NCI-H1048 (cell line): ENCODE results near the gene TMEM87B.
"Not testable (repeated sequence)": the region's sequence is repeated elsewhere in the genome, so short reads cannot be mapped to it uniquely, and the experiment has no call there.

Experiments used
- DNase-seq: peaks from one replicate; lab custom pipeline; 2025; lab: John Stamatoyannopoulos, UW

The TMEM87B gene

DNA sequence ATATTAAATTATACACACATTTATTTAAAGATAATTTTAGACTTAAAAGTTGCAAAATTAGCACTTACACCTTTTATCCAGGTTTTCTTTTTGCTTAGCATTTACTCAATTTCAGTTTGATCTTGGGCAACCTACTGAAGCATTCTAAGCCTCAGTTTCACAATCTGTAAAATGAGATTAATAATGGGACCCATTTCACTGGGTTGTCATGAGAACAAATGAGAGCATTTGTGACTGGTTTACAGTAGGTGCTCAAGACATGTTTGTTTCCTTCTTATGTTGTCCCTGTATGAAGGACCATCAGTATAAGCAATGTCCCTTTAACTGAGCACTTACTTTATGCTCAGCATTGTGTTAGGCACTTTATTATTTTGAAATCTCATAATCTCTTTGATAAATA, 78.3 kb downstream of the TMEM87B start:
- DNase-seq, result no peak

DNA sequence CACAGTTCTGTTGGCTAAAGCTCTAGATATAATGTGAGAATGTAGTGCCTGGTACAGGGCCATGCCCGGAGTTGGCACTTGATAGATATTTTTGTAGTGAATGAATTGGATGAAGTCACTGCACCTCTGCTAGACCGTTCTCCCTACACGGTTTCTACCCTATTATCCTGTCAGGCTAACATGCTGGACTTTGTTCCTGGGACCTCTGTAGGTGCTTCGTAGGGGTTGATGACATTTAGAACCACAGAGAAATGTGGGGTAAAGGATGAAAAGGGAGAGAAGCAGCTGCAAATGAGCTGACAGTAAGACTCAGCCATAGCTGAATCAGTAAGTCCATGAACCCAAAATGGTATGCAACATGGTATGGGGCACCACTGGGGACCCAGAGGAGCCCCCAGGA, 79.1 kb downstream of the TMEM87B start:
- DNase-seq, result no peak

DNA sequence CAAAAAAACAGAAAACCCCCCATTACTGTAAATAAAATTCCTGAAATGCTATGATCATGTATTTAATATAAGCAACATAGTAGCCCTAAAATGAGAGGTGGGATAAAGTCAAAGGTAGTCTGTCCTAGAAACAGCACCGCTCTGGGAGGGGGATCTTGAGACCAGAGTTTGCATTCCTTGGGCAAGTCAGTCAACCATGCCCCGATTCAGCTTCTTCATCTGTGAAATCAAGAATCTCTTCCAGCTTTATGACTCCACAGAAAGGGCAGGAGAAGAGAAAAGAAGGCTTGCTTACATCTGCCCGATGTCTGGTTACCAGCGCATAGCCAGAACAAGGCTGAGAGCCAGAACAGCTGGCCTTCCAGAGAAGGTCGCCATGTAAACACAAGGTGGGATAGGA, 81.0 kb downstream of the TMEM87B start:
- DNase-seq, result no peak

DNA sequence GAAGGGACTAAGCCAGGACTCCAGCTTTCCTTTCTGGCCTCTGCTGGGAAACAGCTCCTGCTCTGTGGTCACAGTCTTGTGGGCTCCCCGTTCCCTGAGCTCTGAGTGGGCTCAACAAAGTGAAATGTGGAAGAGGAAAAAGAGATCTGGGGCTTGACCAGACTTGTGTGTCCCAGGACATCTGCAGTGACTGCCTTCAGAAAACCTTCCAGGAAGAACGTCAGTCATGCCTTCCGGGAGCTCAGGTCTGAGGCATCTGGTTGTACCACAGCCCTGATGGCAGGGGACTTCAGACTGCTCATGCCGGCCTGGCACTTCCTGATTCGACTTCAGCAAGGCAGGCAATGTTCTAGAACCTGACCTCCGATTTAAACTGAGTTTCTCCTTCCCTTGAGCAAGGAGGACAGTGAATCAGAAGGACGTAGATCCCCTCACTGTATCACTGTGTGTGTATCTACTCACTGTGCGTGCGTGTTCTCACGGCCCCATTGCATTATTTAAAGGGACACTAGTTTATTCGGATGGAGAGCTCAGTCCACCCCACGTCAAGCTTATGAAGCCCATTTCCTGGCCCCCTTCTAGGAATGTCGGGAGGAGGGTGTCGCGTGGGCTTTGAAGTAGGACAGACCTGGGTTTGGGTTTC, 82.6 kb downstream of the TMEM87B start:
- DNase-seq, result no peak

DNA sequence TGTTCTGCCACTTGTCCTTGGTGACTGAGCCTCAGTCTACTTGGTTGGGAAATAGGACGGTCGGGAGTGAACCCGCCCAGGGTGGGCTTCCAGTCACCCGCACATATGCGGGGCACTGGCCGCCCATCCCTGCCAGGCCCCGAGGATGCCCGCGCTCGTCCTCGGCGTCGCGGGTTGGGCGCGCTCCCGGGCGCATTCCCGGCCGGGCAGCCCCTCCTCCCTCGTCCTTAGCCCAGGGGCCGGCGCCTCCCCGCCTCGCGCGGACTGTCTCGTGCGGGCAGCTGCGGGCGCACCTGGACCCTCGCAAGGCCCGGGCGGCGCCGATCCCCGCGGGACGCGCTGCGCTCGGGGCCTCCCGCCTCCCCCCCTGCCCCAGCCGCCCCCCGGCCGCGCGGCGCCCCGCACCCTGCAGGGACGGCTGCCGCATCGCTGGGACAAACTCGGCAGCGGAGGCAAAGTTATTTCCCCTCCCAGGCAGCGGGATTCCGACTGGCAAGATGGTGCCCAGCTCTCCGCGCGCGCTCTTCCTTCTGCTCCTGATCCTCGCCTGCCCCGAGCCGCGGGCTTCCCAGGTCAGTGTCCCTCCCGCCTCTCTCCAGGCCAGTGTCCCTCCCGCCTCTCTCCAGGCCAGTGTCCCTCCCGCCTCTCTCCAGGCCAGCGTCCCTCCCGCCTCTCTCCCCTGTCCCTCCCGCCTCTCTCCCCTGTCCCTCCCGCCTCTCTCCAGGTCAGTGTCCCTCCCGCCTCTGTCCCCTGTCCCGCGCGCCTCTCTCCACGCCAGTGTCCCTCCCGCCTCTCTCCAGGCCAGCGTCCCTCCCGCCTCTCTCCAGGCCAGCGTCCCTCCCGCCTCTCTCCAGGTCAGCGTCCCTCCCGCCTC, 83.3 kb downstream of the TMEM87B start, which contains the start of gene FBLN7:
TSS of gene FBLN7 (plus strand) at position 227 of the 874 bp plus-strand sequence. CDS start at position 498, 271 bp downstream.
- DNase-seq, result no peak

DNA sequence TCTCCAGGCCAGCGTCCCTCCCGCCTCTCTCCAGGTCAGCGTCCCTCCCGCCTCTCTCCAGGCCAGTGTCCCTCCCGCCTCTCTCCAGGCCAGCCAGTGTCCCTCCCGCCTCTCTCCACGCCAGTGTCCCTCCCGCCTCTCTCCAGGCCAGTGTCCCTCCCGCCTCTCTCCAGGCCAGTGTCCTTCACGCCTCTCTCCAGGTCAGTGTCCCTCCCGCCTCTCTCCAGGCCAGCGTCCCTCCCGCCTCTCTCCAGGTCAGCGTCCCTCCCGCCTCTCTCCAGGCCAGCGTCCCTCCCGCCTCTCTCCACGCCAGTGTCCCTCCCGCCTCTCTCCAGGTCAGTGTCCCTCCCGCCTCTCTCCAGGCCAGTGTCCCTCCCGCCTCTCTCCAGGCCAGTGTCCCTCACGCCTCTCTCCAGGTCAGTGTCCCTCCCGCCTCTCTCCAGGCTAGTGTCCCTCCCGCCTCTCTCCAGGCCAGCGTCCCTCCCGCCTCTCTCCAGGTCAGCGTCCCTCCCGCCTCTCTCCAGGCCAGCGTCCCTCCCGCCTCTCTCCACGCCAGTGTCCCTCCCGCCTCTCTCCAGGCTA, 84.1 kb downstream of the TMEM87B start:
- DNase-seq, result not testable (repeated sequence)

DNA sequence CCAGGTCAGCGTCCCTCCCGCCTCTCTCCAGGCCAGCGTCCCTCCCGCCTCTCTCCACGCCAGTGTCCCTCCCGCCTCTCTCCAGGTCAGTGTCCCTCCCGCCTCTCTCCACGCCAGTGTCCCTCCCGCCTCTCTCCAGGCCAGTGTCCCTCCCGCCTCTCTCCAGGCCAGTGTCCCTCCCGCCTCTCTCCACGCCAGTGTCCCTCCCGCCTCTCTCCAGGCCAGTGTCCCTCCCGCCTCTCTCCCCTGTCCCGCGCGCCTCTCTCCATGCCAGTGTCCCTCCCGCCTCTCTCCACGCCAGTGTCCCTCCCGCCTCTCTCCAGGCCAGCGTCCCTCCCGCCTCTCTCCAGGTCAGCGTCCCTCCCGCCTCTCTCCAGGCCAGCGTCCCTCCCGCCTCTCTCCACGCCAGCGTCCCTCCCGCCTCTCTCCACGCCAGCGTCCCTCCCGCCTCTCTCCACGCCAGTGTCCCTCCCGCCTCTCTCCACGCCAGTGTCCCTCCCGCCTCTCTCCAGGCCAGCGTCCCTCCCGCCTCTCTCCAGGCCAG, 84.7 kb downstream of the TMEM87B start:
- not testable (repeated sequence) for DNase-seq

DNA sequence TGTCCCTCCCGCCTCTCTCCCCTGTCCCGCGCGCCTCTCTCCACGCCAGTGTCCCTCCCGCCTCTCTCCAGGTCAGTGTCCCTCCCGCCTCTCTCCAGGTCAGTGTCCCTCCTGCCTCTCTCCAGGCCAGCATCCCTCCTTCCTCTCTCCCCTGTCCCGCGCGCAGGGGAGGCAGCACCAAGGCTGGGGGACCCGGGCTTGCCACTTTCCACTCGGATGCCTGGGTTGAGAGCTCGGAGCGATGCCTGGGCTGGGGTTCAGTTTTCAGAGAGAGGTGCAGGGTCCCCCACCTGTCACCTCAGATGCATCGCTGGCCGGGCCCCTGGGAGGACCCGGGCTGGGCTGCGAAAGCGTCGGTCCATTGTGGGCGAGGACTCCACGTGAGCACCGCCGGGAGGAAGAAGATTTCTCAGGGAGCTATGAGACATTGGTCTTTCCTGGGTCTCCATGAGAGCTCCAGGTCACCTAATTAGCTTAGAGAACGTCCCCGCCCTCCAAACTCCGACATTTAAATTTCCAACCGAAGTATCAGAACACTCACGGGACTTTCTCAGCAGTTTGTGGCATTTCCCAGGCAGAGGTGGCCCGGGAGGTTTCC, 85.2 kb downstream of the TMEM87B start:
- no peak for DNase-seq

DNA sequence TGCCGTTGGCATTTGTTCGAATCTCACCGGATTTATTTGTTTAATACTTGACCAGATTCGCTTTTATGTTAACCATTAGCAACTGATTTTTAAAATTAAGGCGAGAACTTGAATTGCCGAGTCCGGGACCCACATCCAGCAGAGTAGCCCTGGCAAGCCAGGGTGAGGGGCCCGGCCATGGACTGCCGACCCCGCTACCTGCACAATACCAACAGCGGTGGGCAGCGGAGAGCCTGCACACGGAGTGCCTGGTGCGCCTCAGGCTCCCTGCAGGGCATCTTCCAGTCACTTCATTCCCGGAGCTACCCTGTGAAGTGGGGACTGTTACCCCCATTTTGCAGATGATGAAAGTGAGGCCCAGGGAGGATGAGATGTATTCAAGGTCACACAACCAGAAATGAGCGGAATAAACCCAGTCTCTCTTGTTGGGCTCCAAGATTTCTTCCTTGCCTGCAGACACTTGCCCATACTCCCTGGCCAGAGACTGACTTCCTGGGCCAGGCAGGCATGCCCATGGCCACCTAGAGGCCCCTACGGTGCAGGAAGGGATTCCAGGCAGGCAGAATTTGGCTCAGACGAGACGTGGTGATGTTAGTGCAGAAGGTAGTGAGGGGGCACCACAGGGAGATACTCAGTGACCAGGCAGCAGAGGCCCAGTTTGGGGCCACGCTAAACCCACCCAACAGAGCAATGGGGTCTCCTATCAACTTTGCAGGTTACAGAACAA, 86.0 kb downstream of the TMEM87B start:
- no peak for DNase-seq

DNA sequence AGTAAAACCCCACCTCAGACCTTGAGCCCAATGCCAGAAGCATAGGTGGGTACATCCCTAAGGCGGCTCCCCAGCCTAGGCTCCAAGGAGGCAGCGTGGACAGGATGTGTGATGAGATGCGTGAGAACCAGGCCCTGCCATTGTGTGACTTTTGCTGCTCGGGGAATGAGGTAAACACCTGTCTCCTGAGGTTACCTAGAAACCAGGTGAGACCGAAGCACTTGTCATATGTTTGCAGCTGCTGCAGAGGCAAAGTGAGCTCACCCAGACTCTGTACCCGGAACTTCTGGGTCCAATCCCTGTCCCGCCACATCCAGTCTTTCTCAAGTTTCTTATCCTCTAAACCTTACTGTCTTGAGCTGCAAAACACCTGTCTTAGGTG, 86.5 kb downstream of the TMEM87B start:
- DNase-seq, result no peak

DNA sequence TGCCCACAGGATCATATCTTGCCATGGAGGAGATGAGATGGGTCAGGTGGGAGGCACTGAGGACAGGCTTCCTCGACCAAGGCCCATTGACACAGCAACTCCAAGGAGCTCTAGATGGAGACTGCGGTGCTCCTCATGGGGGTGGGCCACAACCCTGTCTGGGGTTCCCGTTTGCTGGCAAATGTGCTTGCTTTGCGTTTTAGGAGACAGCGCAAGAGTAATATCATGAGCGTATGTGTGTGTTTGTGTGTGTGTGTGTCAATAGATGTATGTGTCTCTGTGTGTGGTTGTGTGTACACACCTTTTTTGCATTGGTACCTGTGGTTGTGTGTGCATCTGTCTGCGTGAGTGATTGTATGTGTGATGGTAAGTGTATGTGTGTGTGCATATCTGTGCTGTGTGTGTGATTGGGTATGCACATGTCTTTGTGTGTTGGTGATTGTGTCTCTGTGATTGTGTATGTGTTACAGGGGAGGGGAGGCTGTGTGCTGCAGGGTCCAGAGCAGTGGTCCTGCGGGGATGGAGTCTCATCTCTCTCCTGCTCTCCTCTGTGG, 87.5 kb downstream of the TMEM87B start:
- no peak for DNase-seq

DNA sequence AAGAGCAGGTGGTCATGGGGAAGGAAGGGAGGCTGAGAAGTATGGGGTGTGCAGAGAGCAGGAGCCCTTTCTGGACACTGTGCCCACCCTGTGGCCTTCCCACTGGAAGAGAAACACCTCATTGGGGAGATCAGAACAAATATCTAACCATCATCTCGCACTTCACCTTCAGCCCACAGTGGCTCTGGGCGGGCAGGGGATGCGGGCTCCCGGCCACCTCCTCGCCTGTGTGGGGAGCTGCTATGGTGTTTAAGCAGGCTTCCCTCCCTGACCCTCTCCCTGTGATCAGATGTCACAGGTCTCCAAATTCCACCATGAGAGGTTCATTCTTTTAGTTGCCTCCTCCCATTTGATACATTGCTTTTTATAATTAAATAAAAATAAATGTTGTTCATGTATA, 88.1 kb downstream of the TMEM87B start:
- no peak for DNase-seq

DNA sequence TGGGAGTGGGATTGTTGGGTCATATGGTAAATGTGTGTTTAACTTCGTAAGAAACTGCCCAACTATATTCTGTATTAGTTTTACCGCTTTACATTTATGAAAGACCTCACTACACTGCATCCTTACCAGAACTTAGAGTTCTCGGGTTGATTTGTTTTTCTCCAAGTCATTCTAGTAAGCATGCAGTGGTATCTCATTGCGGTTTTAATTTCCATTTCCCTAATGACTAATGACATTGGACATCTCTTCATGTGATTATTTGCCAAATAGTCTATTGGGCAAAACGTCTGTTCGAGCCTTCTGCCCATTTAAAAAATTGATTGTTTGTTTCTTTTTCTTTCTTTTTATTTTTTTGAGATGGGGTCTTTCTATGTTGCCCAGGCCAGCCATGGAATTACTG, 89.9 kb downstream of the TMEM87B start:
- DNase-seq, result no peak

DNA sequence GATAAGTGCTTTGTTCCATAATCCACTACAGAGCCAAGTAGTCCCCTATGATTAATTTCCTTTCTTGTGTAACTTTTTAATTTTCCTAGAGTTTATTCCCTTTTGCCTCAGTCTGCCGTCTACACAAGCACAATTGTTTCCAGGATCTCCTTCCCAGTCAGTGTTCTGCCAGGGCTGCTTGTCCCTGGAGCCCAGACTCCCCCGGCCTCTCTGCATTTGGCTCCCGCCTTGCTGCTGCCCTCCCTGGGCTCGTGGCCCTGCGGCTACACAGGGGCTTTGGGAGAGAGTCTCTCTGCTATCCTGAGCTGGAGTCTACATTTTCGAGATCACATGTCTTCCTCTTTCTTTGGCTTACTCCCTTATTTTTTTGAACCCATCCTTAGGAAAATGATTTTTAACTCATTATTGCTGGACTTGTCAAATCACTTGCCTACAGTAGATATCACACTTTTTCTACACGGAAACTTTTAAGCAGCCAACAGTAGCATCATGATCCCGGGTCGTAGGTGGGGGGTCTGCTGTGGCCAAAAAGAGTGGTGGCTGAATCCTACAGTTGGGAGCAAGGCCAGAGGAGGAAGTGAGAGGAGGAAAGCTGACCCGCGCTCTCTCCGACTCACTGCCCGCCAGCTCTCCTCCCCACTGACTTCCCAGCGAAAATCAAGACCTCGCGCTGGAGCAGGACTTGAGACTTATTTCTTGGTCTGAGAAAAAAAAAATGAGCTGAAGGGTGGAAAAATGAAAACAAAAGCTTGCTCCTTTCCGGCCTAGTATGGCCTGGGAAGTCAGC, 92.5 kb downstream of the TMEM87B start:
- DNase-seq, result no peak

DNA sequence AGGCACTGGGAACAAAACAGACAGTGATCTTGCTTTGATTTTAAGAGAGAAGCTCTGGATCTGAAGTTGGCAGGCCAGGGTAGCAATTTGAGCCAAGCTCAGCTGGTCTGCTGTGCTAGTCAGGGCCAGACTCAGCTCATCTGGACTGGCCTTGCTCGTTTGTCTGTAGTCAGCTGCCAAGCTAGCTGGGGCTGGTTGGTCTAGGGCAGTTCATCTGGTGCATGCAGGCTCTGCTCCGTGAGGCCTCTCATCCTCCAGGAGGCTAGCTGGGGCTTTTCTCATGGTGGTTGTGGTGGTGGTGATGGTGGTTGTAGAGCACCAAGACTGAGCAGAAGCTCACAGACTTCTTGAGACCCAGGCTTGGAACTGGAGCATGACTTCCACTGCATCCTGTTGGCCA, 93.4 kb downstream of the TMEM87B start:
- no peak for DNase-seq

DNA sequence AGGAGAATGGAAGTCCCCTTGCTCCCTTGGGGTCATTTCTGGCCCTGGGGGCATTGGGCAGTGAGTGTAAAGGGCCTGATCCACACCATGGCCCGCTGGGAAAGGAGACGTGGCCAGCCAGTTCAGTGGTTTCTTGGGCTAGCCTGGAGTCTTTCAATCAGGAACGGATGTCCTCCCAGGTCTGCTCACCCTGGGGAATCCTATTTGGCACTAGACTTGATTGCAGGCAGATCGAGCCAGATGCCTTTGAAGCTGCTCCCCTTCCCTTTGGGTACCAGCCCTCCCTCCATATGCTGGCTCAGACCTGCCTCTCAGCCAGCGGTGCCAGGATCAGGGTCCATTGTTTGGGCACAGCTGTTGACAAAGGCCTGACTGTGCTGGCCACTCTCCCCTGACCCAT, 94.1 kb downstream of the TMEM87B start:
- DNase-seq, result no peak

DNA sequence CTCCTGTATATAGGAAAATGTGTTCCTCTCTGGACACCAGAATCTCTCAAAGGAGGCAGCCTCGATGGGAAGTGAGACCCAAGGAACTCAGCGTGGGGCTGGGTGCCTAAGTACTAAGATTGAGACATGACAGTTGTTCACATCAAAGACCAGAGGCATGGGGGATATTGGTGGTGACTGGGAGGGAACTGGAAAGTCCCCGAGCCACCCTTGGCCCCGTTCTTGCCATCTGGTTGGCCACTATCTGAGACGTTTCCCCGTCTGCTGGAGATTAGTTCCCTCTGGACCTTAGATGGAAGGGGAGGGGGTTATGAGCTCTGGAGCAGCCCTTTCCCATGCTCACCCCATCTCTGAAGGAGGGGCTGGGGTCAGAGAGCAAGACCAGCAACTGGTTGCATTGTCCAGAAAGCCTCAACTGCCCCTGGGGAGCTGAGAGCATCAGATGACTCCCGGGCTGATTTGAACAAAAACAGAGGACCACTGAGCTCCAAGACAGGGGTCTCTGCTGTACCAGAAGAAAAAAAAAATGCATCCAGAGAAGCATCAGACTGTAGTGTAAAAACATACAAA, 94.9 kb downstream of the TMEM87B start:
- DNase-seq, result no peak

DNA sequence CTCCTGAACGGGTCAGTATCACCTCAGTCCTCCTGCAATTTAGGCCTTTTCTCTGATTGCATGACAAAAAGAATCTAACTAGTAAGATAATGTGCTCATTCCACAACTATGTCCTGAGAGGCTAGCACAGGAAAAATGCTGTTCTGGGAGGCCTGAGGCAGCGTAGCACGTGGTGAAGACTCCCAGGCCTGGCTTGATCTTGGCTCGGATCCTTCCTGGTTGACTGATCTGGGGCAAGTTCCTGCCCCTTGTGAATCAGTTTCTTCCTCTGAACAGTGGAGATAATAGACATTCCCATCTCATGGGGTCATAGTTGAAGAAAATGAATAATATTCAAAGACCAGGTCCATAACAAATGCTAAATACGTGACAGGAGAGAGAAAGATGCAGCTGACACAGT, 95.4 kb downstream of the TMEM87B start:
- no peak for DNase-seq

DNA sequence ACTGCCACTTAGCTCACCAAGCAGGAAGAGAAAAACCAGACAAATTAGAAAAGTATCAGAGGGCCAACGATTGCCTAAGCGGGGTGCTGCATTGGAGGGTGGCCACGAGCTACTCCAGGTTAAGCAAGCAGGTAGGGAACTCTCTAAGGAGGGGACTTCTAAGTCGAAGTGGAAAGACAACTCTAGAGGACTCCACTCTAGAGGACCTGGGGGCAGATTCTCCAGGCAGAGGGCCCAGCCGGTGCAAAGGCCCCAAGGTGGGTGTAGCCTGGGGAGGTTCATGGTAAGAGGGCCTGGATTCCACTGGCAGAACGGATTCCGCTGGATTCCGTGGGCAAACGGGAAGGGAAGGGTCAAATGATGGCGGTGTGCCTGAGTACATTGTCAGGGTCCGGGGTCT, 95.8 kb downstream of the TMEM87B start:
- no peak for DNase-seq

DNA sequence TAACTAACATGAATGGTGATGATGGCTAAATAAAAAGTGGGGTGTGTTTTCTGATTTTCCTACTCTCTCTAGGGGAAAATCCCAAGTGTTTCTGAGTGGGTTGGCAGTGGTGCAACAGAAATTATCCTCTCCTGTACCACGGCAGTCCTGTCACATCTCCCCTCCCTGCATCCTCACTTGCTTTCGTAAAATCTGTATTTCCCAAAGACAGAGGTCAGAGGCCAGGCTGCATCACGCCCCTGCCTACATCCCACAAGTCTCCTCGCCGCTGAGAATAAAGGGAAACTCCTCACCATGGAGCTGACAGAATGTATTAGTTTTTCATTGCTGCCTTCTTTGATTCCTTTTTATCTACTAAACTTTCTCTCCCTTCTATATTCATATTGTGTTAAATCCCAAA, 96.2 kb downstream of the TMEM87B start:
- DNase-seq, result no peak
